Kidney (tissue), 14 donors: ENCODE results near the gene LMBR1. TPM values are rescaled to one million over a fixed set of nuclear protein-coding genes. Genes with fewer than 3 reads are reported as not detected.
"Not testable (repeated sequence)": the region's sequence is repeated elsewhere in the genome, so short reads cannot be mapped to it uniquely, and the experiment has no call there.

Experiments used
- DNase-seq, 5 donors: peaks; one replicate each; pipeline ENCODE4 v3.0.0-alpha.2; 2013 to 2020
- FAIRE-seq: peaks from 2 replicates; lab custom pipeline; 2012; peaks lifted over from hg19 to GRCh38; lab: Jason Lieb, UNC
- H3K27ac ChIP-seq, 2 donors: one replicate each; pipeline ENCODE4 v1.7.0; 2013; ENCODE audit warnings: low read depth in 2 of 2, low read length in 2 of 2, inconsistent platforms in 1 of 2
- H3K27me3 ChIP-seq: one replicate; pipeline ENCODE4 v1.7.1; 2013; ENCODE audit warnings: low read length, inconsistent platforms; ENCODE audit not compliant: control insufficient read depth, insufficient read depth
- H3K36me3 ChIP-seq, 3 donors: one replicate each; pipeline versions ENCODE4 v1.7.0 to v1.7.1; 2013; ENCODE audit warnings: low read length in 3 of 3, control low read depth in 1 of 3, inconsistent platforms in 1 of 3; ENCODE audit not compliant: insufficient read depth in 3 of 3, control insufficient read depth in 2 of 3
- H3K4me1 ChIP-seq, 3 donors: one replicate each; pipeline versions ENCODE4 v1.7.0 to v1.7.1; 2013; ENCODE audit warnings: low read length in 3 of 3, inconsistent platforms in 1 of 3, low read depth in 1 of 3; ENCODE audit not compliant: control insufficient read depth in 2 of 3, insufficient read depth in 2 of 3
- H3K4me3 ChIP-seq, 3 donors: one replicate each; pipeline versions ENCODE4 v1.7.0 to v1.8.1; 2013; ENCODE audit warnings: low read length in 3 of 3, control low read depth in 1 of 3, inconsistent platforms in 1 of 3
- H3K9ac ChIP-seq, 3 donors: one replicate each; pipeline versions ENCODE4 v1.7.0 to v1.7.1; 2013; ENCODE audit warnings: low read length in 3 of 3, control low read depth in 1 of 3, inconsistent platforms in 1 of 3
- H3K9me3 ChIP-seq, 3 donors: one replicate each; pipeline versions ENCODE4 v1.7.0 to v1.7.1; 2013; ENCODE audit warnings: low read length in 3 of 3, control low read depth in 1 of 3, inconsistent platforms in 1 of 3; ENCODE audit not compliant: control insufficient read depth in 2 of 3, insufficient read depth in 1 of 3
- intact Hi-C: fragments of 100-400 bp; cut with DNase I; formaldehyde crosslinking; loops from one replicate; pipeline ENCODE4 v1.11.1; 2022
- polyA plus RNA-seq: library from polyadenylated mRNA; stranded (reverse); fragments of 350-450 nt; fragmentation: Illumina TruSeq; extraction: RNeasy Lipid Tissue Mini Kit (QIAGEN cat#74804); gene quantifications from one replicate; pipeline ENCODE4 v1.2.3, GENCODE V29; 2014; ENCODE audit warnings: low read depth, low replicate concordance; ENCODE audit not compliant: insufficient read depth
- total RNA-seq: library from RNA; stranded (reverse); fragmentation: NEBNext Ultra II Directional; extraction: Animal tissue kit (Norgen Biotek cat#: 25700); gene quantifications from one replicate; pipeline ENCODE4 v1.2.1, GENCODE V29; 2021
- TF ChIP-seq, protein P1 (sequence below): IDR thresholded peaks from 3 replicates; pipeline ENCODE4 v1.5.1; 2012; ENCODE audit warnings: mild to moderate bottlenecking, moderate library complexity, borderline replicate concordance; ENCODE audit not compliant: insufficient read depth; ENCODE audit errors: extremely low read depth
- donor health status: control.
- donor health status: control.
- donor health status: control.
- donor health status: control.
- donor health status: control.
- donor health status: DM: yes; HTN: yes; CAD: no.
- donor health status: Normal renal cell carcinoma (clear cell type).

LMBR1 gene
- total and polyA plus RNA-seq, 2 donors from 2014 or later, result 19.6 to 82.6 TPM

DNA sequence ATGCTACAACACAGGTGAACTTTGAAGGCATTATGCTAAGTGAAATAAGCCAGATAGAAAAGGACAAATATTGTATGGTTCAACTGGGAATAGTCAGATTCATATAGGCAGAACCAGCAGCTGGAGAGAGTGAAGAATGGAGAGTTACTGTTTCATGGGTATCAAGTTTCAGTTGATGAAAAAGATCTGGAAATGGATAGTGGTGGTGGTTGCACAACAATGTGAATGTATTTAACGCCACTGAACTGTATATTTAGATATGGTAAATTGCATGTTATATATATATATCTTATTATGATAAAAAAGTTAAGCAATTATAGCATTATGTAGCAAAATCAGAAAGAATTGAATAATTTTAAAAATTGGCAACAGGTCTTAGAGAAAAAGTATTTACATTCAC, 3.9 kb downstream of the LMBR1 start:
- H3K9me3 ChIP-seq, result no peaks in the 10 kb centered on the region
- no peak overlapping the region for H3K27ac ChIP-seq
- DNase-seq, result peak in 2 of 5 donors; percentile 40 to 43
- H3K4me1 ChIP-seq, result peaks cover 0 to 2% (median 0%) of the 10 kb centered on the region in 3 donors
- no peak overlapping the region for H3K9ac ChIP-seq
- intact Hi-C loops, result no loop called here
- H3K36me3 ChIP-seq, result no peaks in the 10 kb centered on the region
- no peaks in the 10 kb centered on the region for H3K27me3 ChIP-seq
- no peak overlapping the region for H3K4me3 ChIP-seq
- TF ChIP-seq, protein P1, sequence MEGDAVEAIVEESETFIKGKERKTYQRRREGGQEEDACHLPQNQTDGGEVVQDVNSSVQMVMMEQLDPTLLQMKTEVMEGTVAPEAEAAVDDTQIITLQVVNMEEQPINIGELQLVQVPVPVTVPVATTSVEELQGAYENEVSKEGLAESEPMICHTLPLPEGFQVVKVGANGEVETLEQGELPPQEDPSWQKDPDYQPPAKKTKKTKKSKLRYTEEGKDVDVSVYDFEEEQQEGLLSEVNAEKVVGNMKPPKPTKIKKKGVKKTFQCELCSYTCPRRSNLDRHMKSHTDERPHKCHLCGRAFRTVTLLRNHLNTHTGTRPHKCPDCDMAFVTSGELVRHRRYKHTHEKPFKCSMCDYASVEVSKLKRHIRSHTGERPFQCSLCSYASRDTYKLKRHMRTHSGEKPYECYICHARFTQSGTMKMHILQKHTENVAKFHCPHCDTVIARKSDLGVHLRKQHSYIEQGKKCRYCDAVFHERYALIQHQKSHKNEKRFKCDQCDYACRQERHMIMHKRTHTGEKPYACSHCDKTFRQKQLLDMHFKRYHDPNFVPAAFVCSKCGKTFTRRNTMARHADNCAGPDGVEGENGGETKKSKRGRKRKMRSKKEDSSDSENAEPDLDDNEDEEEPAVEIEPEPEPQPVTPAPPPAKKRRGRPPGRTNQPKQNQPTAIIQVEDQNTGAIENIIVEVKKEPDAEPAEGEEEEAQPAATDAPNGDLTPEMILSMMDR, result no peak
- FAIRE-seq, result no peak

DNA sequence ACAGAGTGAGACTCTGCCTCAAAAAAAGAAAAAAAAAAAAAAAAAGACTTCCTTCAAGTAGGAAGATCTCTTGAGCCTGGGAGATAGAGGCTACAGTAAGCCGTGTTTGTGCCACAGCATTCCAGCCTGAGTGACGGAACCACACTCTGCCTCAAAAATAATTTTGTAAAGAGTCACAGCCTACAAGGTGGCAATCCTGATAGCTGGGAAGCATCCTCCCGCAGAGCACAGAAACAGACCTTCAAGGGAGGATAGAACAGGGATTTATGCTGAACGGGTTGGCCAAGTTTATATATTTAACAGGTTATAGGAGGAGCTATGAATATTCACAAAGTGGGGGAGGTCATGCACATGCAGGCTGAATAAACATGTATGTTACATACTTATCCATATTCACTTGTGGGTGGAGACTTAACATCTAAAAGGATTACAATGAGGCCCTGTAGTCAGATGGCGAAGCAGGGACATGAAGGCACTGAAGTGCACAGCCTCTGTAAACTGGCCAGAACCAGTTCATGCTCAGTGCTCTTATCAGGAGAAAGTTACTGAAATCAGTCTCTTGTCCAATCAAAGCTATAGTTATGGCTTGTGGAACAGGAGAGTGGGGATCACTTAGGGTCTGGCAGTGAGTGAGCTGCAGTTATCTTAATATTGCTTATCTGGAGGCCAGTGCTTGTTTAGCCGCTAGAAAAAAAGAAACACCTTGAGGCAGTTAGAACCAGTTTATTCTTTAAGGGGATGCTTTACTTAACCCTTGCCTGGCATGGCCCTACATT, 6.8 kb downstream of the LMBR1 start:
- Histone ChIP-seq H3K27me3 (no peaks in the 10 kb centered on the region), H3K4me3 (no peak overlapping the region), H3K4me1 (peaks cover 0 to 2% (median 0%) of the 10 kb centered on the region in 3 donors), H3K9me3 (peaks cover 0 to 6% (median 0%) of the 10 kb centered on the region in 3 donors), H3K36me3 (no peaks in the 10 kb centered on the region), H3K9ac (no peak overlapping the region), H3K27ac (no peak overlapping the region)
- TF ChIP-seq, protein P1, result no peak
- FAIRE-seq (no peak), DNase-seq (no peak)
- intact Hi-C loops, result no loop called here

DNA sequence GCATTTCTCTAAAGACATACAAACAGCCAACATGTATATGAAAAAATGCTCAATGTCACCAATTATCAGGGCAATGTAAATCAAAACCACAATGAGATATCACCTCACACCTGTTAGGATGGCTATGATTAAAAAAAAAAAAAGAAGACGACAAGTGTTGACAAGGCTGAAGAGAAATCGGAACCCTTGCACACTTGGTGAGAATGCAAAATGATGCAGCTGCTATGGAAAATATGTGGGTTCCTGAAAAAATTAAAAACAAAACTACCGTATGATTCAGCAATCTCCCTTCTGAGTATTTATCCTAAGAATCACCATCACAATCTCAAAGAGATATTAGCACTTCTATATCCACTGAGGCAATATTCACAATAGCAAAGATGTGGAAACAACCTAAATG, 11.3 kb downstream of the LMBR1 start:
- FAIRE-seq, result no peak
- no peaks in the 10 kb centered on the region for H3K27me3 ChIP-seq
- H3K9ac ChIP-seq, result no peak overlapping the region
- H3K4me3 ChIP-seq, result no peak overlapping the region
- H3K27ac ChIP-seq, result no peak overlapping the region
- intact Hi-C loops, result no loop called here
- no peak for DNase-seq
- H3K4me1 ChIP-seq, result peaks cover 0 to 2% (median 0%) of the 10 kb centered on the region in 3 donors
- H3K36me3 ChIP-seq, result no peaks in the 10 kb centered on the region
- TF ChIP-seq, protein P1, result no peak
- H3K9me3 ChIP-seq, result peaks cover 0 to 11% (median 0%) of the 10 kb centered on the region in 3 donors

DNA sequence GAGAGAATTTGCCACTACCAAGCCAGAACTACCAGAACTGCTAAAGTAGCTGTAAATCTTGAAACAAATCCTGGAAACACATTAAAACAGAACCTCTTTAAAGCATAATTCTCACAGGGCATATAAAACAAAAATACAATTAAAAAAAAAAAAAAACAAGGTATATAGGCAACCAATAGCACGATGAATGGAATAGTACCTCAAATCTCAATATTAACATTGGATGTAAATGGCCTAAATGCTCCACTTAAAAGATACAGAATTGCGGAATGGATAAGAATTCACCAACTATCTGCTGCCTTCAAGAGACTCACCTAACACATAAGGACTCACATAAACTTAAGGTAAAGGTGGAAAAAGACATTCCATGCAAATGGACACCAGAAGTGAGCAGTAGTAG, 17.2 kb downstream of the LMBR1 start:
- FAIRE-seq, result no peak
- Histone ChIP-seq H3K27ac (no peak overlapping the region), H3K27me3 (no peaks in the 10 kb centered on the region), H3K9ac (no peak overlapping the region), H3K4me3 (no peak overlapping the region), H3K36me3 (no peaks in the 10 kb centered on the region), H3K9me3 (peaks cover 0 to 6% (median 0%) of the 10 kb centered on the region in 3 donors), H3K4me1 (no peaks in the 10 kb centered on the region)
- DNase-seq, result no peak
- TF ChIP-seq, protein P1, result no peak
- intact Hi-C loops, result no loop called here

DNA sequence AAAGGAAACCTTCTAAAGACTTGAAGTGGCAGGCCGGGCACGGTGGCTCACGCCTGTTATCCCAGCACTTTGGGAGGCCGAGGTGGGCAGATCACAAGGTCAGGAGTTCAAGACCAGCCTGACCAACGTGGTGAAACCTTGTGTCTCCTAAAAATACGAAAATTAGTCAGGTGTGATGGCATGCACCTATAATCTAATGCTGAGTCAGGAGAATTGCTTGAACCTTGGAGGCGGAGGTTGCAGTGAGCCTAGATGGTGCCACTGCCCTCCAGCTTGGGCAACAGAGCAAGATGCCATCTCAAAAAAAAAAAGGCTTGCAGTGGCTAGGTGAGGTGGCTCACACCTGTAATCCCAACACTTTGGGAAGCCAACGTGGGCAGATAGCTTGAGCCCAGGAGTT, 24.6 kb downstream of the LMBR1 start:
- H3K27me3 ChIP-seq, H3K9me3 ChIP-seq, H3K9ac ChIP-seq, H3K4me3 ChIP-seq, H3K36me3 ChIP-seq, H3K4me1 ChIP-seq, H3K27ac ChIP-seq, DNase-seq, FAIRE-seq, intact Hi-C loops: not testable (repeated sequence)
